Lung (tissue), 12 donors: ENCODE data around the gene ADAM12. TPM values are rescaled to one million over a fixed set of nuclear protein-coding genes. Genes with fewer than 3 reads are reported as not detected.
A peak's percentile ranks its signal among the peaks of the same experiment; 100 is the strongest.

Experiments
- ATAC-seq: fragments of 200-7000 bp; cut with Tn5 transposase; one replicate; pipeline ENCODE4 v1.9.1; 2020; ENCODE audit warnings: moderate number of reproducible peaks; ENCODE audit not compliant: insufficient read depth, low FRiP score
- DNase-seq, 3 donors: peaks; one replicate each; pipeline ENCODE4 v3.0.0-alpha.2; 2013 to 2017
- H3K27ac ChIP-seq, 2 donors: one replicate each; pipeline ENCODE4 v1.5.1; 2013; ENCODE audit warnings: mild to moderate bottlenecking in 2 of 2, moderate library complexity in 2 of 2, control low read depth in 1 of 2, inconsistent platforms in 1 of 2, low read depth in 1 of 2, low read length in 1 of 2
- H3K27me3 ChIP-seq, 3 donors: one replicate each; pipeline ENCODE4 v1.5.1; 2013; ENCODE audit warnings: low read length in 2 of 3; ENCODE audit not compliant: control insufficient read depth in 3 of 3, insufficient read depth in 3 of 3
- H3K36me3 ChIP-seq, 4 donors: one replicate each; pipeline ENCODE4 v1.5.1; 2013; ENCODE audit warnings: low read length in 4 of 4, mild to moderate bottlenecking in 1 of 4, moderate library complexity in 1 of 4; ENCODE audit not compliant: control insufficient read depth in 4 of 4, insufficient read depth in 4 of 4
- H3K4me1 ChIP-seq, 5 donors: one replicate each; pipeline ENCODE4 v1.5.1; 2013; ENCODE audit warnings: low read length in 5 of 5, mild to moderate bottlenecking in 2 of 5, moderate library complexity in 1 of 5; ENCODE audit not compliant: control insufficient read depth in 5 of 5, insufficient read depth in 5 of 5
- H3K4me3 ChIP-seq: one replicate; pipeline ENCODE4 v1.5.1; 2013; ENCODE audit warnings: mild to moderate bottlenecking, control low read depth, moderate library complexity
- H3K9ac ChIP-seq, 2 donors: one replicate each; pipeline ENCODE4 v1.5.1; 2013; ENCODE audit warnings: low read length in 2 of 2, control low read depth in 1 of 2; ENCODE audit not compliant: insufficient read depth in 1 of 2
- H3K9me3 ChIP-seq, 4 donors: one replicate each; pipeline ENCODE4 v1.5.1; 2013; ENCODE audit warnings: low read length in 3 of 4, mild to moderate bottlenecking in 1 of 4, moderate library complexity in 1 of 4; ENCODE audit not compliant: control insufficient read depth in 4 of 4, insufficient read depth in 3 of 4
- whole genome bisulfite sequencing, 2 donors: extraction: QIAGEN DNeasy Blood & Tissue Kit; methylation state at CpG; one replicate each; pipeline ENCODE4 v1.1.7; 2013; 5-methylcytosine and 5-hydroxymethylcytosine counted together
- polyA plus RNA-seq, 2 donors: library from polyadenylated mRNA; stranded (reverse); fragments of 200-250 nt; gene quantifications; one replicate each; pipeline ENCODE4 v1.2.1, GENCODE V29; 2013
- total RNA-seq, 2 donors: library from RNA; depleted of rRNA in 1 of 2; stranded (reverse); fragments of >200 nt in 1 of 2; gene quantifications; one replicate each; pipeline ENCODE4 v1.2.1, GENCODE V29; 2014 to 2021
- TF ChIP-seq, protein P1 (sequence below): IDR thresholded peaks from 2 replicates; pipeline ENCODE4 v1.5.1; 2012; ENCODE audit warnings: mild to moderate bottlenecking; ENCODE audit errors: control extremely low read depth, extremely low read depth
- donor health status: control.
- donor health status: control.
- donor health status: Bipolar disorder and iron deficiency.
- donor health status: healthy.
- donor health status: DM: yes; HTN: yes; CAD: no.

Gene ADAM12
- total and polyA plus RNA-seq, 4 donors, result 0.16 to 5.8 (median 0.85) TPM

DNA sequence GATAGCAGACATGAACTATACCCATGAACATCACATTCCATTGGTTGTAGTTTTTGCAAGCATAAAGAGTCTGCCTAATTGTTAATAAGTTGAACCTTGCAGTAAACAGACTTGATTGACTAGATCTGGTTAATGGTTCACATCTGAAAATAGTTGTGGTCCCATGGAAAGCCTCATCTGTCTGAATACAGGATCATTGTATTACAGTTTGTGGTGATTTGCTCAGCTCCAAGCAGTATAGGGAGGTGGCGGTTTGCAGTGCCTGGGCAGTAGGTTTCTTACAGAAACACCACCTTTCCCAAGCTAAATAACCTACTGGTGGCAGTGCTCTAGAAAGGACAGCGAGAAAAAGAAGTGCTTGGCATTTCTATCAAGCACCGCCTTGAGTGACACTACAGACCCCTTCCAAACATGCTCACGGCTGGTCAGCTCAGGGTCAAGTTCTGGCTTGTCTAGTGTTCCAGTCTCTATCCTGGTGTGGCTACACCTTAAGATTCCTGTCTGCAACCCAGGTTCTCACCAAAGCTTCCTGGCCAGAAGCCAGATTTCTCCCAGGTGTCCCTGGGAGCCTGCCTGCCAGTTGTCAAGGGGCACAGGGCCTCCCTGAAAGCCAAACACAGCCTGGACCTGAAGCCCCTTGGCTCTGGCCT is 372.0 kb downstream of the ADAM12 start:
- no peak overlapping the region for H3K4me3 ChIP-seq
- TF ChIP-seq, protein P1, sequence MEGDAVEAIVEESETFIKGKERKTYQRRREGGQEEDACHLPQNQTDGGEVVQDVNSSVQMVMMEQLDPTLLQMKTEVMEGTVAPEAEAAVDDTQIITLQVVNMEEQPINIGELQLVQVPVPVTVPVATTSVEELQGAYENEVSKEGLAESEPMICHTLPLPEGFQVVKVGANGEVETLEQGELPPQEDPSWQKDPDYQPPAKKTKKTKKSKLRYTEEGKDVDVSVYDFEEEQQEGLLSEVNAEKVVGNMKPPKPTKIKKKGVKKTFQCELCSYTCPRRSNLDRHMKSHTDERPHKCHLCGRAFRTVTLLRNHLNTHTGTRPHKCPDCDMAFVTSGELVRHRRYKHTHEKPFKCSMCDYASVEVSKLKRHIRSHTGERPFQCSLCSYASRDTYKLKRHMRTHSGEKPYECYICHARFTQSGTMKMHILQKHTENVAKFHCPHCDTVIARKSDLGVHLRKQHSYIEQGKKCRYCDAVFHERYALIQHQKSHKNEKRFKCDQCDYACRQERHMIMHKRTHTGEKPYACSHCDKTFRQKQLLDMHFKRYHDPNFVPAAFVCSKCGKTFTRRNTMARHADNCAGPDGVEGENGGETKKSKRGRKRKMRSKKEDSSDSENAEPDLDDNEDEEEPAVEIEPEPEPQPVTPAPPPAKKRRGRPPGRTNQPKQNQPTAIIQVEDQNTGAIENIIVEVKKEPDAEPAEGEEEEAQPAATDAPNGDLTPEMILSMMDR, result no peak
- no peaks in the 10 kb centered on the region for H3K9me3 ChIP-seq
- WGBS, 2 donors, result 91 to 94% methylated on average over 4 of the region's 4 CpGs
- peaks cover 0 to 2% (median under 1%) of the 10 kb centered on the region in 4 donors for H3K36me3 ChIP-seq
- H3K9ac ChIP-seq, result no peak overlapping the region
- DNase-seq, result no peak
- ATAC-seq, result no peak
- H3K27me3 ChIP-seq, result no peaks in the 10 kb centered on the region
- H3K27ac ChIP-seq, result no peak overlapping the region
- peaks cover 0 to 9% (median 0%) of the 10 kb centered on the region in 5 donors for H3K4me1 ChIP-seq

DNA sequence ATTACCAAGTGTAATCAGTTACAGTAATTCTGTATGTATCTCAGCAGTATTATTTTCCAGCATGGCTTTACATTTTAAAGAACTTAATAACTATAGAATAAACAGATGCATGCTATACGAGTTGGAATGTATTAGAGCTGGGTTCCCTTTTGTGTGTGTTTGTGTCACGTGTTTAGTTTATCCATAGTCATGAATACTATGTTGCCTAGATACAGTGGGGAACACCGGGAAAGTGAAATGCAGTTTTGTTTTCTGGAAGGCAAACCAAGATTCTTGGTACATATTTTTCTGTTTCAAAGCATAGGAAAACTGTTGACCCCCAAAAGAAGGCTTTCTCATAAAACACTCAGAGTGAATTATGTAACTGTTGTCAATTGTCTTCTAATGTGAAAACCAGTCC is 372.9 kb downstream of the ADAM12 start:
- H3K27me3 ChIP-seq, result no peaks in the 10 kb centered on the region
- no peak for ATAC-seq
- TF ChIP-seq, protein P1, result no peak
- peak in 2 of 3 donors; percentile 40 to 58 for DNase-seq
- H3K9ac ChIP-seq, result no peak overlapping the region
- H3K9me3 ChIP-seq, result no peaks in the 10 kb centered on the region
- no peak overlapping the region for H3K27ac ChIP-seq
- peaks cover 0 to 9% (median 0%) of the 10 kb centered on the region in 5 donors for H3K4me1 ChIP-seq
- WGBS, 2 donors, result 80 to 86% methylated on average over 3 of the region's 3 CpGs
- H3K4me3 ChIP-seq, result no peak overlapping the region
- peaks cover 0 to 2% (median under 1%) of the 10 kb centered on the region in 4 donors for H3K36me3 ChIP-seq

DNA sequence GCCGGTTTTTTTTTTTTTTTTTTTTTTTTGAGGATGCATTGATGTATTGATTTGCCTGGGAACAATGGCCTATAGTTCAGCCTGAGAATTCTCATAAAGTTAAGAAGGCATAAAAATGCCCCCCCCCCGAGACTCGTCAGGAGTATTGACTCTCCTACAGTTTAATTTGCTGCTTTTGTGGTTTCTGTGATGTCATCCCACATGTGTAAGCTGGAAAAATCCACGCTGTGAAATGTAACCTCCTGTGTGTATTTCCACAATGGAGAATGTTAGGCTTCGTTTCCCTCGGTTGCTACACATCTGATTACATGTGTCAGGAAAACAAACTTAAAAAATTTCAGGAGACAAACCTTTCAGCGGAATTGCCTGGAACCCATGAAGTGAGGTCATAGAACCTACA is 374.0 kb downstream of the ADAM12 start:
- no peaks in the 10 kb centered on the region for H3K27me3 ChIP-seq
- no peak overlapping the region for H3K27ac ChIP-seq
- ATAC-seq (no peak), DNase-seq (no peak)
- H3K4me1 ChIP-seq, result peaks cover 0 to 9% (median 0%) of the 10 kb centered on the region in 5 donors
- TF ChIP-seq, protein P1, result no peak
- H3K9ac ChIP-seq, result no peak overlapping the region
- H3K4me3 ChIP-seq, result no peak overlapping the region
- H3K9me3 ChIP-seq, result no peaks in the 10 kb centered on the region
- H3K36me3 ChIP-seq, result peaks cover 0 to under 1% (median 0%) of the 10 kb centered on the region in 4 donors
- WGBS, 2 donors, result 87 to 89% methylated on average over 7 of the region's 7 CpGs
